Cardiac fibroblast (primary cell): ENCODE data around the gene PRICKLE2.

Experiments
- DNase-seq, 2 donors: peaks; one replicate each; pipeline versions ENCODE4 v3.0.0 to v3.0.0-alpha.2; 2010; ENCODE audit warnings: low read depth in 2 of 2
- H3K4me3 ChIP-seq, 2 donors: replicated peaks in 1 of 2; 1 replicate in 1 of 2; 2 replicates in 1 of 2; pipeline ENCODE4 v1.5.1; 2011; ENCODE audit warnings: low read depth in 2 of 2, low read length in 2 of 2, mild to moderate bottlenecking in 2 of 2, moderate library complexity in 1 of 2
- CTCF ChIP-seq: IDR thresholded peaks from one replicate; pipeline ENCODE4 v1.5.1; 2011; ENCODE audit warnings: low read depth, mild to moderate bottlenecking, low read length, inconsistent platforms

Gene PRICKLE2

GRCh38 chr3:64125561-64125960 is 99.7 kb downstream of the PRICKLE2 start:
- H3K4me3 ChIP-seq: no peak overlapping the region
- no peak for DNase-seq
- TF ChIP-seq CTCF: no peak

- TF ChIP-seq CTCF: no peak
- no peak for DNase-seq
- H3K4me3 ChIP-seq: no peak overlapping the region
Measured at GRCh38 chr3:64123931-64124330, 101.3 kb downstream of the PRICKLE2 start.

GRCh38 chr3:64122476-64122875 is 102.8 kb downstream of the PRICKLE2 start:
- no peak for DNase-seq
- no peak overlapping the region for H3K4me3 ChIP-seq

GRCh38 chr3:64121750-64122311 is 103.4 kb downstream of the PRICKLE2 start:
- no peak for TF ChIP-seq CTCF
- DNase-seq: no peak
- no peak overlapping the region for H3K4me3 ChIP-seq

More at GRCh38 chr3:64122476-64122875, 102.8 kb downstream of the PRICKLE2 start:
- TF ChIP-seq CTCF: no peak

GRCh38 chr3:64120876-64121275 is 104.4 kb downstream of the PRICKLE2 start:
- H3K4me3 ChIP-seq: no peak overlapping the region
- TF ChIP-seq CTCF: no peak
- DNase-seq: no peak

- no peak for TF ChIP-seq CTCF
- DNase-seq: no peak
- no peak overlapping the region for H3K4me3 ChIP-seq
Measured at GRCh38 chr3:64117483-64117882, 107.8 kb downstream of the PRICKLE2 start.

GRCh38 chr3:64114651-64115050 is 110.6 kb downstream of the PRICKLE2 start:
- DNase-seq: no peak
- TF ChIP-seq CTCF: no peak

More at GRCh38 chr3:64114651-64115050, 110.6 kb downstream of the PRICKLE2 start:
- H3K4me3 ChIP-seq: no peak overlapping the region
